ENCODE measurements around the gene ARV1.
A peak's percentile ranks its signal among the peaks of the same experiment; 100 is the strongest.
"Not testable (repeated sequence)": the region's sequence is repeated elsewhere in the genome, so short reads cannot be mapped to it uniquely, and the experiment has no call there.

ARV1 gene

DNA sequence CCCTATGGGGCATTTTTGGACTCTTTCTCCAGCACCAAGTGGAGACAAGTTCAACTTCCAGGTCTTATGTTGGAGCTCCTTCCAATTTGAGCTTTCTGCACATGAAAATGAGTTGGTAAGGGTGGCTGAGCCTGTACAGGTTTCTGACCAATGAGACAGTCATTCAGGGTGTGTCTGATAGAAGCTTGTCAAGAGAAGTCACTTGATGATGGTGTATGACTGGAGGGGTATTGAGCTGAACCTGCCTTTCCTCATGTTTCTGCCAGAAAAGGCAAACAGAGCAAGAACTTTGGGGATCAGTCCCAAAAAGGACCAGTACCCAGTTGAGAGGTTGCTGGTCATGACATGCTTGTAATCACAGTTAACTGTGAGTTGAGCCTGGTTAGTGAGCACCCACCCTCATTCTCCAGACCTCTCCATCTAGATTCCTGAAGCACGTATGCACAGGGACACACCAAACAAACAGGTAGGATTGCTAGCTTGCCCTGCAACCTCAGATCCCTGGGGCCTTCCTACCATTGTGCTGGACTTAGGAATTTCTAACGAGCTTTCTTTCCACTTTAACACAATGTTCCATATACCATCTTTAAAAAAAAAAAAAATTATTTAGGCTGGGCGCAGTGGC, 34.6 kb downstream of the ARV1 start:
- no peak for DNase-seq
- intact Hi-C loops (cut with DNase I): no loop called here

DNA sequence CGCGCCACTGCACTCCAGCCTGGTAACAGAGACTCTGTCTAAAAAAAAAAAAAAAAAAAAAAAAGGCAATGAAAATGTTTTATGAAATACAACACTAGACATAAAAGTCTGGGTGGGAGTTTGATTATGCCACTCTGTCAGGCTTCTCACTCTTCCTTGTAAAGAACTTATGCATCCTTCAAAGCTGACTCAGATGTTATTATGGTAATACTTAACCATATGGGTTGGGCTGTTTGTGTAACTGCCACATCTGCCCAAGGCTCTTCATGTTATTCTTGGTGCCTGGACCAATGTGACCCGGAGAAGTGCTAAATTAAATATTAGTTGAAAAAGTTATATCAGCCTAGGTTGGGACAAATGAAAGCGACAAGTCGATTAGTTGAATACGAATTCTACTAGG, 37.3 kb downstream of the ARV1 start:
- intact Hi-C loops (cut with DNase I): no loop called here
- no peak for DNase-seq

DNA sequence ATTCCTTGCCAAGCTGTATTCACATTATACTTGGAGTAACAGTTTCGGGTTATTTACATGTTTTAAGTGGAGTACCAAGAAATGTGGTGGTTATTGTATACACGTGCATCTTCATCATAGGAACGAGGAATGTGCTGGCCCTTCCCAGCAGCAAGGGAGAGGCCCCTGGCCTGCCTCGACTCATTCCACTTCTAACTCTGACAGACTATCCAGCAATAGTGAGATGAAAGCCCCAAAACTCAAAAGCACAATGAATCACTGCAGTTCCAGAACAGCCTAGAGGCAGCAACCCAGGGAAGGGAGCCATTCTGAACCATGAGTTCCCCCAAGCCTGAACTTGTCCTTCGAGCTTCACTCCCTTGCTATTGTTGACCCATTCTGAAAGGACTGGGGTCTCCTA, 38.1 kb downstream of the ARV1 start:
- no peak for DNase-seq
- intact Hi-C loops (cut with DNase I): no loop called here

DNA sequence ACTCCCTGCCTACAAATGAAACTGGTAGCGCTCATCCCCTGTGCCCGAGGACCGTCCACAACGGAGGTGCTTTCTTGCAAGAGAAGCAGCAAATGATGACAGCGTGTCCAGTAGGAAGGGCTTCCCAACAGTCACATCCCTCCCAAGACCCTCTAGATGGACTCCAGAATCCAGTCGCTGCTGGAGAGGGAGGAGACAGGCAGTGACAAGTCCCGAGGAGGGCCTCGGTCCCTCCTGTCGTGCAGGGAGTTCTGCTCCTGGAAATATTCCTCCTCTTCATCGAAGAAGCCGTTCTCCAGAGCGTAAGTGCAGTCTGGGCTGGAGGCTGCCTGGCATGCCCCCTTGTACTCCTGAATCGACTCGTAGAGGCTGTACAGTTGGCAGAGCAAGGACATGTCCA, 40.8 kb downstream of the ARV1 start:
- intact Hi-C loops (cut with DNase I): no loop called here
- no peak for DNase-seq

- intact Hi-C loops (cut with DNase I): no loop called here
These were observed 41.3 kb downstream of the ARV1 start for GRCh38 chr1:231020139-231020601.

GRCh38 chr1:231020816-231021215, 41.9 kb downstream of the ARV1 start:
- no peak for DNase-seq
- intact Hi-C loops (cut with DNase I): no loop called here

More at GRCh38 chr1:231020139-231020601, 41.3 kb downstream of the ARV1 start:
- peak in 1 of 10 donors; percentile 59 for DNase-seq

DNA sequence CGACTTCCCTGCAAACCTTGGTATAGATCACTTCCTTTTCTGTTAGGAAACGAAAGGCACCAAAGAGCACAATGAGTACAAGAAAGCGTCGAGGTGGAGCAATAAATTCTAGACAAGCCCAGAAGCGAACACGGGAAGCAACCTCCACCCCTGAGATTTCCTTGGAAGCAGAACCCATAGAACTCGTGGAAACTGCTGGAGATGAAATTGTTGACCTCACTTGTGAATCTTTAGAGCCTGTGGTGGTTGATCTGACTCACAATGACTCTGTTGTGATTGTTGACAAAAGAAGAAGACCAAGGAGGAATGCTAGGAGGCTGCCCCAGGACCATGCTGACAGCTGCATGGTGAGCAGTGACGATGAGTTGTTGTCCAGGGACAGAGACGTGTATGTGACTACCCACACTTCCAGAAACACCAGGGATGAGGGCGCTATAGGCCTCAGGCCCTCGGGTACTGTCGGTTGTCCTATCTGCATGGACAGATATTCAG, 42.7 kb downstream of the ARV1 start:
- no peak for DNase-seq
- intact Hi-C loops (cut with DNase I): no loop called here

DNA sequence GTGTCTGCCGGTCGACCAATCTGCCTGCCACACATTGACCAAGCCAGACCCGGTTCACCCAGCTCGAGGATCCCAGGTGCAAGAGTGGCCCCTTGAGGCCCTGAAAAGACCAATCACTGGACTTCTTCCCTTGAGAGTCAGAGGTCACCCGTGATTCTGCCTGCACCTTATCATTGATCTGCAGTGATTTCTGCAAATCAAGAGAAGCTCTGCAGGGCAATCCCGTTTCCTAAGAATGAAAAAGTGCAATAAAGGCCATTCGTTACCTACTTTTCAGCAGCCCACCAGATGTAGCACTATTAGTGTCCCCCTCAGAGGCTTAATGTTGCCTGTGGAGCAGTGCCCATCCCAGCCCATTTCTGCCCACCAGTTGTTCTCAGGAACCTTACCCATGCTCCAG, 43.6 kb downstream of the ARV1 start:
- intact Hi-C loops (cut with DNase I); DNase-seq: not testable (repeated sequence)

GRCh38 chr1:231023150-231023549, 44.3 kb downstream of the ARV1 start:
- intact Hi-C loops (cut with DNase I): no loop called here

DNA sequence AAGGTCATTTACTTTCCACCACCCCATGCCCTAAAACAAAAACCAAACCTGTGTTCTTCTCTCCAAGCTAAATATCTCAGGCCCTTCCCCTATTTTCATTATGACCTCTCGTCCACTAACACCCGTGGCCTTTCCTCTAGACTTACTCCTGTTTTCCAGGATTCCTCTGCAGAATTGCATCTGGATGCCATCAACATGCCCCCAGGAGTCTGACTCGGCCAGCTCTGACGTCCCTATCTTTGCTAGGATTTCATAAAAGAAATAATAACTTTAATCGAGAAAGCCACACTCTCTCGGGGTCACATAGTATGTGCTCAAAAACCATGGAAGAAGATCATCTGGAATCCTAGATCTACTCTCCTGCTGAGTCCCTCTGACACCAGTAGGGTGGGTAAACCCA, 47.7 kb downstream of the ARV1 start:
- DNase-seq: no peak

More at GRCh38 chr1:231023150-231023549, 44.3 kb downstream of the ARV1 start:
- no peak for DNase-seq

GRCh38 chr1:231027136-231027925, 48.4 kb downstream of the ARV1 start:
- intact Hi-C loops (cut with DNase I): no loop called here
- peak in 3 of 10 donors; percentile 23 to 71 (median 67) for DNase-seq

More for the DNA sequence above, 47.7 kb downstream of the ARV1 start:
- intact Hi-C loops (cut with DNase I): no loop called here

DNA sequence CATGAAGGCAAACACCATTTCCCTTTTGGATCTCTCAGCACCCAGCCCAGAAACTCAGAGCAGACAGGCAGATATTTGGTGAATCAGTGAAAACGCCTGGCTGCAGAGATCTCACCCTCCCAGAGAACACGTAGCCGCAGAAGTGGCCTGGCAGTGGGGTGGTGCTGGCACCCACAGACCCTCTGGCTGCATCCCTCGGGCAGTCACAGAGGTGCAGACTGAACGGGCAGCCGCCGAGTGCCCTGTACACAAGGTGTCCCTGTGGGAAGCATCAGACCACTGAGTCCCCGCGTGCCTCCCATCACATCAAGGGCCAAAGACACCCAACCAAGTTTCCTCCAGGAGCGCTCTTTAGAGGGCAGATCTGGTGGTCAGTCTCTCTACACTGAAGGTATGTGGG, 49.1 kb downstream of the ARV1 start:
- intact Hi-C loops (cut with DNase I): no loop called here
- DNase-seq: peak in 3 of 10 donors; percentile 69 to 83 (median 77)

GRCh38 chr1:231028682-231029081, 49.8 kb downstream of the ARV1 start:
- intact Hi-C loops (cut with DNase I): no loop called here
- peak in 3 of 10 donors; percentile 53 to 81 (median 70) for DNase-seq

DNA sequence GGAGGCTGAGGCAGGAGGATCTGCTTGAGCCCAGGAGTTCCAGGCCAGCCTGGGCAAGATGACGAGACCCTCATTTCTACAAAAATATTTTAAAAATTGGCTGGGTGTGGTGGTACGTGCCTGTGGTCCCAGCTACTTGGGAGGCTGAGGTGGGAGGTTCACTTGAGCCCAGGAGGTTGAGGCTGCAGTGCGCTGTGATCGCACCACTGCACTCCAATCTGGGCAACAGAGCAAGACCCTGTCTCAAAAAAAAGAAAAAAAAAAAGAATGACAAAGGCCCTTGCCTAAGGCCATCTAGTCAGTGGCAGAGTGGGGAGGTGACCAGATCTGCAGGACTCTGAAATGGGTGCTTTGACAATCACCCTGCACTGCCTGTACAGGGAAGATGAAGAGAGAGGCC, 50.4 kb downstream of the ARV1 start:
- DNase-seq; intact Hi-C loops (cut with DNase I): not testable (repeated sequence)

GRCh38 chr1:231029841-231030240, 50.9 kb downstream of the ARV1 start:
- intact Hi-C loops (cut with DNase I): no loop called here
- DNase-seq: no peak

DNA sequence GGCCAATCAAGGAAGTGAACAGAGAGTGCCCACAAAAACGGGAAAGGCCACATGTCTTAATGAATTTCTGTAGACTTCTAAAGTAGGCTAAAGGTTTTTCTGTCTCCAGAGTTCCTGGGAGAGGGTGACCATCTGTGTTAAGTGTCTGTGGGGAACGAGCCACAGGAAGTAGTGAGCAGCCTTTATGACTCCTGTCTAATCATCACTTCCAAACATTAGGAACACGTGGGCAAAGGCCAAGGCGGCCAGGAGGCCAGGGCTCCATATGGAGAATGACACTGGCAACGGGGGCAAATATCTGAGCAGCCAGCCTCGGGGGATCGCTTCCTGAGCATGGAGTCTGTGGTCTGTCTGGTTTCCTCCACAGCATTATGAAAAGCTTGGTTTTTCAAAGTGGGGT, 54.1 kb downstream of the ARV1 start:
- intact Hi-C loops (cut with DNase I): no loop called here
- no peak for DNase-seq

DNA sequence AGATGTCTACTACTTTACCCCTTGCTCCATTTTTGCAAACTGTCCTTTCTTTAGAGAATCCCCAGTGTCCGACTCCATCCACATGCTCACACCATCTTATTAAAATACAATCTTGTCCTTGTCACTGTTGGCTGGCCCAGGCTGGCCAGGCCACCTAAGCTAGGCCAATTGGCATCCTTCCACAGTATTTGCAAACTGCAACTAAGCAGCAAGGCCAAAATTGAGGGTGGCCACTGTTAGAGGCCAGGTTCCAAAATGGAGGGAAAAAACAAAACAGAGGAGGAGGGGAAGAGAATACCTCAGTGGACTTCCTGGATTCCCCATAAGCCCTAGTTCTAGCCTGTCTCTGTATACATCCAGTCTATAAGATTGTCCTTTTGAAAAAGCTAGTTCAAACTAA, 56.9 kb downstream of the ARV1 start:
- intact Hi-C loops (cut with DNase I): no loop called here
- no peak for DNase-seq

GRCh38 chr1:231036416-231036815, 57.5 kb downstream of the ARV1 start:
- intact Hi-C loops (cut with DNase I): no loop called here
- DNase-seq: no peak

DNA sequence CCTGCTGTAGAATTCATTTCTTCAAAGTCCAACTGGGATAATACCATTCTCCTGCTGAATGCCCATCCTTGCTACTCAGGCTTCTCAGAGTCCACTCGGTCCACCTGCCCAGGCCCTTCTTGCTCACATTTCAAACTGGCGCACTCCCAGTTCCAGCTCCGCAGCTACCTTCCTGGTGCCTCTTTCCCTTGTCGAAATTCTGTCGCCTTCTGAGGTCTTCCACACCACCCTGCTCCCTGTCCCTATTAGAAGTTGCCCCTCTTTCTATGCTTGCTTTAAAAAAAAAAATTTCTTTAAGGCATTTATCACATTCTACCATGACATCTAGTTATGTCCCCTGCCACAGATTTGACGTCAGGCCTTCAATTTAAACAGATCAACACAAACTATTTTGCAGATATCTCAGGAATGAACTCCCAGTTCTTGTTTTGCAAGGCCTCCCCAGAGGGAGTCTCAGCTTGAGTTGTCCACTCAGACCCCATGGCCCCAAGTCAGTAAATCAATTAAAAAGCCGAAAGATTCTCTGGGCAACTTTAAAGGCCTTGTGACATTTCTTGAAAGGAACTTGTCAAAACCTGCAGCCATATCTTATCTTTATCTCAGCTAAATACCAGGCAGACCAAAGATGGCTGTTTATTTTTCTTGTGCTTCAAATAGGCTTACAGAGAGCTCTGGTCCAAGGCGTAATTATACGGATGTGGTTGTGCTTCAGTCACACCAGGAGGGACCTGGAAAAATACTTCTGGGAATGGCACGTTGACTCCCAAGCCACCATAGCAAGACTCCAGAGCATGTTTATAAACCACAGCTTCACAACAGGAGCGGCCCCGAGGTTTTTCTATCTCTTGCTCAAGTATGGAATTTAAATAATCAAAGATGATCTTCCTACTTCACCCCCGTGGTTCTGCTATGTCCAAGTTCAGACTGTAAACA, 59.0 kb downstream of the ARV1 start:
- DNase-seq: no peak
- intact Hi-C loops (cut with DNase I): no loop called here

DNA sequence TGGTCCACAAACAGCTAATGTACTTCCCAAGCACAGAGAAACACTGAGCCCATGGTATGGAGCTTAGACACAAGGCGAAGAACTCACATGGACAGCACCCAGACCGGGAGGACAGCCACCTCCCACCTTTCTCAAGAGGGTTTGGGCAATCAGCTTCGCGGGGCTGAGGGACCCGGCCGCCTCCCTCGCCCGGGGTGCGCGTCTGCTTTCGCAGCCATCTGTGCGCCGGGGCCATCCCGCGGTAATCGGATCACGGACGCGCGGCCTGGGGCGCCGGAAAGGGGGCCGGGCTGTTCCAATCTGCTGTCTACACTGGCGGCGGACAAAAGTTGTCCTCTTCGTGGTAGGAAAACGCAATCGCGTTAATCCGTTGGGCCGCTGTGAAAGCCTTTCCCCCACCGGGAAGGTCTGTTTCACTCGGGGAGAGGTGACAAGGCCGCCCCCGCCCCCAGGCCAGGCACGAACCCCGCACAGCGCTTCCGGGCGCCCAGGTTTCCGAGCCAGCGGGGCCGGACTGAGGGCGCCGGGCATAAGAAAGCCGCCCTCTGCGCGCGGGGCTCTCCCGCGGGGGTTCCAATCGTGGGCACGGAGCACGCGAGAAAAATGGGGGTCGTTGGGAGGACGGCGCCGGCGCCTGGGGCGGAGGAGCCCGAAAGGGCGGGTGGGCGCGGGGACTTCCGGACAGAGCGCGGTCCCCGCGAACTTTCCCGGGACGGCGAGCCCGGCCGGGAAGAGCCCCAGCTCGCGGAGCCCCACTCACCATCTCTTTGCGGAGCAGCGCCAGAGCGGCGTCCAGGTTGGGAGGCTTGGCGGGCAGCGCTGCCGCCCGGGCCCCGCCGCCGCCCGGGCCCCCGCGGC, 60.5 kb downstream of the ARV1 start:
- intact Hi-C loops (cut with DNase I): no loop called here

More for the DNA sequence above, 60.5 kb downstream of the ARV1 start:
- peak in 2 of 10 donors; percentile 14 to 84 for DNase-seq

All from posterior cingulate gyrus (tissue), 11 donors.